Activated CD8-positive, alpha-beta memory T cell treated with anti-CD3 and anti-CD28 coated beads for 48 hours (primary cell): ENCODE measurements around the gene LSS.
"Not testable (repeated sequence)": the region's sequence is repeated elsewhere in the genome, so short reads cannot be mapped to it uniquely, and the experiment has no call there.

ENCODE experiments used
- DNase-seq, 3 experiments: peaks; one replicate each; pipeline ENCODE4 v3.0.0-alpha.2; 2020; ENCODE audit warnings: low read depth in 2 of 3, low spot score in 2 of 3

LSS gene

DNA sequence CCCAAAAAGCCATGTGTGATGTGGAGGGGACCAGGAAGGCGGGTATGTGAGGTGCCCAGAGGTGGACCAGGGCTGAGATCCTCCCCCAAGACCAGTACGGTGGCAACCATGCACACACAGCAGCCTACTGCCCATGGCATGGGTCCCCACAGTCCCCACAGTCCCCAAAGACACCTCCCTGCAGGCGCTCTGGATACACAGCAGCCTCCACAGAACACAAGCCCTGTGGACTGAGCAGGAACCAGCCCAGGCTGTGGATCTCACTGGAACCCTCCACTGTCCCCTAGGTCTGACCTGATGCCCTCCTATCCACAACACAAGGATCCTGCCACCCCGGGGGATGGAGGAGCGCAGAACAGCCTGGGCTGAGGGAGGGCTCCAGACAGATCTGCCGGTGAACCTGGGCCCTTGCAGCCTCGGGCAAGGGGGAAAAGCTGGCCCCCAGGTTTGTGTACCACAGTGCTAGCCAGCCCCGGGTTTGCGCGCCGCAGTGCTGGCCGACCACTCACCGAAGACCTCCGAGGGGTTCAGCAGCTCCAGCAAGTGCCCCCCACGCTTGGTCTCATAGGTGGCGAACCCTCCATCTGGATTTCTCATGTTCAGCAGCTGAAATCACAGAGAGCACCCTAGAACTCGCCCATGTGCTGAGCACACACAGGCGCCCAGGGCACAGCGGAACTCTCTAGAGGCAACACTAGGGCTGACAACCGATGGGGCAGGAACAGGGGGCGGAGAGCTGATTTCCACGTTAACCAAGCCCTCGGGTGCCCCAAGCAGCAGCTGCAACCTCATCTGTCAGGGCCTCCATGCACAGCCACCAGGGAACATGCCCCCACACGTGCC lies 22.2 kb downstream of the LSS start:
- no peak for DNase-seq

DNA sequence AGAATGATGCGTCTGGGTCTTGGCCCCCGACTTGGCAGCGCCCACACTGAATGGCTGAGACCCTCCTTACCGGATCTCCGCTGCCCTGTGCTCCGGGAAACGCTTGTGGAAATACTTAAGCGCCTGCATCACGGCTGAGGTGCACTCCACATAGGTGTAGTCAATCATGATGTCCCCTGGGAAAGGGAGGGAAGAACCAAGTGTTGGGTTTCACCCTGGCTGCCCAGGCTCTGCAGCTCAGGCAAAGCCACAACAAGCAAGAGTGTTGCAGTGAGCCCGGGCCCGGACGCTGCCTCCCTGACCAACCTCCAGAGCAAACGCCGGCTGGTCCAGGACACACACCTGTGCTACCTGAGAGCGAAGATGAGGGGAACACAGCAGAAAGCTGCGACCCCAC lies 22.8 kb downstream of the LSS start:
- DNase-seq = no peak

DNA sequence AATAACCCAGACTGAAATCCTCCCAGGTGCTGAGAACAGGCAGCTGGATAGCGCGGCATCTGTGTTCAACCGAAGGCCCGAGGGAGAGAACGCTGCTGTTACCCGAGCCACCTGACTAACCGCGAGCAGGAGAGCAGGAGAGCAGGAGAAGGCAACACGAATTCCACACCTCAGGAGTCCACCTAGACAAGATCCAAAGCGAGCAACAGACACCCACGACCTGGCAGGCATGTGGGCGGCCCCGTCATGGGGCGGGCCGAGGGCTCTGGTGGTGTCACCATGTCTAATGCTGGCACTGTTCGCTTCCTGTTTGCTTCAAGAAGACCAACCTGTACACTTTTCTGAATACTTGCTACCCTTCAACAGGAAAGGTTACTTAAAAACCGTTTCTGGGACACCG lies 23.4 kb downstream of the LSS start:
- no peak for DNase-seq

DNA sequence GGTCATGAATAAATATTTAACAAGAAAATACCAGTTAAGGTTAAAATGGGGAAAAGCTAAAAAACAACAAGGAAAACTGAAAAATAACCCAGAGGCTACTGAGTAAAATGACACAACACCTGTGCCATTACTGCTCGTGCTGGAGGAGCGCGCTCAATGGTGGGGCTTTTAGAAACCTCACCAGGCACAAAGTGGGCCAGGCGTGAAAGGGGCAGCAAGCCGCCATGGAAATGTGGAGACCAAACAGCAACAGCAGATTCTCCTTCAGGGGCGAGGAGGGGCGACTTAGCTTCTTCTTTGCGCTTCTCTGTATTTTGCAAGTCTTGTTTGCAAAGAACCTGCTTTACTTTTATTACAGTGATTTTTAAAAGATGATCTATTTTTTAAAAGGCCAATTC lies 25.4 kb downstream of the LSS start:
- DNase-seq = no peak

DNA sequence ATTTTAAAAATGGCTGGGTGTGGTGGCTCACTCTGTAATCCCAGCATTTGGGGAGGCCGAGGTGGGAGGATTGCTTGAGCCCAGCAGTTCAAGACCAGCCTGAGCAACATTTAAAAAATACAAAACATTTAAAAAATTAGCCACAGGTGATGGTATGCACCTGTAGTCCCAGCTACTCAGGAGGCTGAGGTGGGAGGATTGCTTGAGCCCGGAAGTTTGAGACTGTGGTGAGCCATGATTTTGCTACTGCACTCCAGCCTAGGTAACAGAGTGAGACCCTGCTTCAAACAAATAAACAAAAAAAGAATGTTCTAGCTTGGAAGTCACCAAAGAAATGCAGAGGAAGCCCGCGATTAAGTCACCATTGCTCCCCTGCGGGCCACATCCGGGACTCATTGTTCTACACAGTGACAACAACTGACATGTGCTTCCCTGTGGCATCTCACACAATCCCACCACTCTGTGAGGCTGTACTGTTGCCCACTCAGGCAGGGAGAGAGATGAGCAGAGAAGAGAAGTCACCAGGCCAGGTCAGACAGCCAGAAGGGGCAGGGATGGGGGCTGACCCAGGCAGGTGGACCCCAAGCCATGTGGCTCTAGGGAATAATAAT lies 25.9 kb downstream of the LSS start:
- DNase-seq = no peak

DNA sequence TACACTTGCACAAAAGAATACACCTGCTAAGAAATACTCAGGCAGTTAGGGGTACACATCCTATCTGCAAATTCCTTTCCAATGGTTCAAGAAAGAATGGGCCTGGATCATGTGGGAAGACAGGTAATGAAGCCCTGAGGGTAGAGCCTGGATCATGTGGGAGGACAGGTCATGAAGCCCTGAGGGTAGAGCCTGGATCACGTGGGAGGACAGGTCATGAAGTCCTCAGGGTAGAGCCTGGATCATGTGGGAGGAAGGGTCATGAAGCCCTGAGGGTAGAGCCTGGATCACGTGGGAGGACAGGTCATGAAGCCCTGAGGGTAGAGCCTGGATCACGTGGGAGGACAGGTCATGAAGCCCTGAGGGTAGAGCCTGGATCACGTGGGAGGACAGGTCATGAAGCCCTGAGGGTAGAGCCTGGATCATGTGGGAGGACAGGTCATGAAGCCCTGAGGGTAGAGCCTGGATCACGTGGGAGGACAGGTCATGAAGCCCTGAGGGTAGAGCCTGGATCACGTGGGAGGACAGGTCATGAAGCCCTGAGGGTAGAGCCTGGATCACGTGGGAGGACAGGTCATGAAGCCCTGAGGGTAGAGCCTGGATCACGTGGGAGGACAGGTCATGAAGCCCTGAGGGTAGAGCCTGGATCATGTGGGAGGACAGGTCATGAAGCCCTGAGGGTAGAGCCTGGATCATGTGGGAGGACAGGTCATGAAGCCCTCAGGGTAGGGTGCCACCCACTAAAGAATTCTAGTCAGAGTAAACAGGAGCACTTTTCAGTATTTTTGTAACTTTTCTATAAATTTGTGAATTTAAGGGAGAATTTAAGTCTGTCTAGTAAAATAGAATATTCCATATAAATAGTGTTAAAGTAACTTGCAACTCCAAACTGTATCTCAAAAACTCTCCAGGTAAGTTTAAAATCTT lies 27.4 kb downstream of the LSS start:
- not testable (repeated sequence) for DNase-seq

DNA sequence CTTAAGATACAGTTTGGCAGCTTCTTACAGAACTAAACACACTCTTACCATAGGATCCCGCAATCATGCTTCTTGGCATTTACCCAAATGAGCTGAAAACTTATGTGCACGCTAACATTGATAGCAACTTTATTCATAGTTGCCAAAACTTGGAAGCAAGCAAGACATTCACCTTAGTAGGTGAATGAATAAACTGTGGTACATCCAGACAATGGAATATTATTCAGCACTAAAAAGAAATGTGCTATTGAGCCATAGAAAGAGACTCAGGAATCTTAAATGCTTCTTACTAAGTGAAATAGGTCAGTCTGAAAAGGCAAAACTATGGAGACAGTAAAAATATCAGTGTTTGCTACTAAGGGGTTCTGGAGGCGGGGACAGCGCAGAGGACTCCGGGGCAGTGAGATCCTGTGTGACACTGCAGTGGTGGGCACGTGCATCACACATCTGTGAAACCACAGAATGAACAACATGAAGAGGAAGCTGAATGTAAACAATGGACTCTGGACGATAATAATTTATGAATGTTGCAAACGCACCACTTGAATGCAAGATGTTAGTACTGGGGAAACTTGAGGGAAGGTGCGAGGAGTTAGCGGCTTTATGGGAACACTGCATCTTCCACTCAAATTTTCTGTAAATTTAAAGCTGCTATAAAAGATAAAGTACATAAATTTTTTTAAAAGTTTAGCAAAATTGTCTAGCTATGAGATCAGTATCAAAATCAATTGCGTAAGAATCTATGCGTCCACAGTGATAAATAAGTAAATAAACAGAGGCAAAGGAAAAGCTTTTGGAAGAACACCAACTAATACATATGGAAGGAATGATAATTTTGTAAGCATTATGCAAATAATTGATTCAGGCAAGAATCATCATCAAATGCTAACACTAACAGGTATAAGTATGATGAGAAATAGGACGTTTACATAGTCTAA lies 28.9 kb downstream of the LSS start:
- no peak for DNase-seq

DNA sequence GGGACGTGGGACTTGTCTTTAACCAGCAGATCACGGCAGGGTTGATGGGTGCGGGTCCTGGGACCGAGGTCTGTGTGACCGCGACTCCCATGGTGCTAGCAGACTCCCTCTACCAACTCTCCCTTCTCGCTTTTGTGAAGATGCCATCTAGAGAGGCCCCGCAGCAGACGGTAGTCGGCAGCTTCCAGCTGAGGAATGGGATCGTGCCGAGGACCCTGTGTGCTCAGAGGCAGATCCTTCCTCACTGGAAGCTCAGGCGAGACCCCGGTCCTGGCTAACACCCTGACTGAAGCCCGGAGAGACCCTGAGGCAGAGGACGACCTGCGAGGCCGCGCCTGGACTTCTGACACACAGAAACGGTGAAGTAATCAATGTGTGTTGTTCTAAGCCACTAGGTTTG lies 31.8 kb downstream of the LSS start:
- no peak for DNase-seq

DNA sequence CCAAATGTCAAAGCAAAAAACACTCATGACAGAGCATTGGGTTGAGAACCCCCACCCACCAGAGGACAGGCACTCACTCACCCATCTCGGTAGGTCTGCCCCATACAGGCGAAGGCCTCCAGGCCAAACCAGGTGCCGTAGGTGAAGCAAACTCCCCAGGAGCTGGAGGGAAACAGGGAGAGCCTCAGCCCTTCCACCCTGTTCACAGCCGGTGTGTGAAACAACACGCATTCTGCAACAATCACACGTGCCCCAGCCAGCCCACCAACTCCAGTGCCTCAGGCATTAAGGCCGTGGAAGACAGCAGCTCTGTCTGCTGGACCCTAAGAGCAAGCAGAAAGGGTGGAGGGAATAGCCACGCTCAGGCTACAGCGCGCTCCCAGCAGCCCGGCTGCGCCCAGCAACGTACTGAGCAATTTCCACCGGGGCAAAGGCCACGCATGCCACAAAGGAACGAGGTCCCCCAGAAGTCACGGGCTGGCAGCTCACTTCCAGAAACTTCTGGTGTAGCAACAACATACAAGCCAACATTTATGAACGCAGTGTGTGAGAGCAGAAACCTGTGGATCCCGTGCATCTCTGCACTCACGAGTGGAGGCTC lies 32.9 kb downstream of the LSS start:
- no peak for DNase-seq

DNA sequence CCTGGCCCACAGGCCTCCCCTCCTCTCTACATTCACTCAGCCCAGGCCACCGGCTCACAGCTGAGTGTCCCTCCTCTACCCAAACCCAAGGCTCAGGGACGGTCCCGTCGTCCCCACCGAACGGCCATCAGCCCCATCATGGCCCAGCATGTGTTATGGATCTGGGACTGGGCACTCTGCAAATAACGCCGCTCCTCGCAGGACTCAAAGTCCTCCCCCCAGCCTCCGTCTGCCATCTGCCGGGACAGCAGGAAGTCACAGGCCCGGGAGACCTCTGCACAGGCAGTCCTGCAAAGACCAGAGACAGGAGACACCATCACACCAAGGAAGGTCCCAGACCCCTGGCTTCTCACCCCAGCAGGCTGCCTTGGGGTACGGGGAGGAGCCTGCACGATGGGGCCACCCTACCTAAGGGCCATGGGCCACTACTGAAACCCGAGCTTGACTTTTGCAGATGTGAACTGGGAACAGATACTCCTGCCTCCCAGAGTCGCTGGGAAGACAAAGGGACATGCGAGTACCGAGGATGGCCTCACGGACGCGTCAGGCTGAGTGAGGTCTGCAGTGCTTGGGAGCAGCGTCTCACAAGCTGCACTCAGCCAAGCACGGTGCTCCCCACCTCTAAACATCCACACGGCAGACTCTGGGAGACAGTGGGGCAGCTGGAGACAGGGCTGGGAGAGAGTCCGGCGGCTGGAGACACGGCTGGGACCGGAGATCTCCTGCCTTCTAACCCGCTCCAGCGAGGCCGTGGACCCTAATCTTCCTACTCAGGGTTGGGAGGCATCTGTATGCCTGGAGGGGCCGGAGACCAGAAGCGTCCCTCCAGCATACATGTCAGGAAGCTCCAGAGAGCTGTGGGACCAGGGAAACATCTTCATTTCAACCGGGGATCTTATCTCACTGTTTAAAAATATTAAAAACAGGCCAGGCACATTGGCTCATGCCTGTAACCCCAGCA lies 33.9 kb downstream of the LSS start:
- no peak for DNase-seq

DNA sequence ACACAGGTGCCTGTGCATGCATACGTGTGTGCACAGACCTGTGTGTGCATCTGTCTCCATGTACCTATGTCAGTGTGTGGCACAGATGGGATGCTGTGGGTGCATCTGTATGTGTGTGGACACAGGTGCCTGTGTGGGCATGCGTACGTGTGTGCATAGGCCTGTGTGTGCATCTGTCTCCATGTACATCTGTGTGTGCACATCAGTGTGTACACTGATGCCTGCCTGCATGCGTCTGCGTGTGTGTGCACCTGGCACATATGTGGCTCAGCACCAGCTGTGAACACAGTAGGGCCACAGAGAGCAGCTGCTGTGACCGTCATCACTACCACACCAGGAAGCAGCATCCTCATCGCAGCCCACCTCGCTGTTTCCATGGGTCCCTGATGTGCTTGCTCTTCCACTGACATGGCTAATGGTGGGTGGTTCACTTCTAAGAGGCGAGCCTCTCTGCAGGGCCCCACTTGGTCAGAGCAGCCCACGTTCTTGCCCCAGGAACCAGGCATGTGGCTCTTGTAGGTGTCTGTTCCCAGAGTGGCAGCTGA lies 34.7 kb downstream of the LSS start:
- DNase-seq = no peak

DNA sequence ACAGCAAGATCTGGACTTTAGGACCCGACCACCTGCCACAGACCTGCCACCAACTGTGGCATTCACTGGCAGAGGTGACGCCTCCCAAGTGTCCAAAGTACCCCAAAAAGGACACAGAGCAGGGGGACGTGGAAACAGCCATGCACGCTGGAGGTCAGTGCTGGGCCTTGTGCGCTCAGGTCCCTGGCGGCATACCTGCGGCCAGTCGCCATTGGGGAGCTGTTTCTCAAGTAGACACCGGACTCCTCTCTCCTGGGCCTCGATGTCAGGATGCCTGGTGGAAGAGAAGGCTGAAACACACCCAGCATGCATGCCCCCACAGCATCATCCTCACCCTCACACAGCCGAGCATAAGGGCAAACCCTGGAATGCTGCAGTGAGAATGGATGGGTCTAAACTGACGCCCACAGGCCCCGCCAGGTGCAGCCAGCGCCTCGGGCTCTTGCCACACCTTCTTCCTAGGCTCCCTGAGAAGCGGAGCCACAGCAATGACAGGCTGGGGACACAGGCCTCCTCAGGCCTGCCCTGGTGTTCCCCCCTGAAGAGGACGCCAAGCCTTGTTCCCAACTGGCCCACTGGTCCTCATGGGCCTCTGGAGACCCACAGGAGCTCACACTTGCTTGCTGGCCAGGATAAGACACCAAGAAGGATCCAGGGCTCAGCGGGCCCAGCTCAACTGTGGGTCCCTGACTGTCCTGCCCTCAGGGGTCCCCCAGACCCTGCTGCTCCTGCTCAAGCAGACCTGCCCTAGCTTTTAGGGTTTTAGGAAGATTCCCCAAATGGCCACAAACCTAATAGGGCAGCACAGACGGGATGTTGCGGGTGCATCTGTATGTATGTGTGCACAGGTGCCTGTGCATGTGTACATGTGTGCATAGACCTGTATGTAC lies 36.6 kb downstream of the LSS start:
- no peak for DNase-seq

DNA sequence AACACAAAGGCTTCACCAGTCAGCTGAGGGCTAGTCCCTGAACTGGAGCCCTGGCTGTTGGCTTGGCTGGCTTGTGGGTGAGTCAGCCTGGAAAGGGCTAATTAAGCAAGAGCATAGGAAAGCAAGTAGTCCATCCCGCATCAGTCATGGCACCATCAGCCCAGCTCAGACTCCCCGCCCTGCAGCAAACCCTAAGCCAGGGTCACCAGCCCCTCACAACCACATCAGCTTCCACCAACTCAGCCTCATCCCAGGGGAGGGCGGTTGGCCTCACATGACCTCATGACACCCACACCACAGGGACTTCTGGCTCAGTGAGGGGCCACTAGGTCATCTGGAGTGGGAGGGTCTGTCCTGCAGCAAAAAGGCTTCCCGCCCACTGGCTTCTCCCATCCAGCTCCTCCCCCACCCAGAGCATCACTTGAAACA lies 37.3 kb downstream of the LSS start:
- no peak for DNase-seq

DNA sequence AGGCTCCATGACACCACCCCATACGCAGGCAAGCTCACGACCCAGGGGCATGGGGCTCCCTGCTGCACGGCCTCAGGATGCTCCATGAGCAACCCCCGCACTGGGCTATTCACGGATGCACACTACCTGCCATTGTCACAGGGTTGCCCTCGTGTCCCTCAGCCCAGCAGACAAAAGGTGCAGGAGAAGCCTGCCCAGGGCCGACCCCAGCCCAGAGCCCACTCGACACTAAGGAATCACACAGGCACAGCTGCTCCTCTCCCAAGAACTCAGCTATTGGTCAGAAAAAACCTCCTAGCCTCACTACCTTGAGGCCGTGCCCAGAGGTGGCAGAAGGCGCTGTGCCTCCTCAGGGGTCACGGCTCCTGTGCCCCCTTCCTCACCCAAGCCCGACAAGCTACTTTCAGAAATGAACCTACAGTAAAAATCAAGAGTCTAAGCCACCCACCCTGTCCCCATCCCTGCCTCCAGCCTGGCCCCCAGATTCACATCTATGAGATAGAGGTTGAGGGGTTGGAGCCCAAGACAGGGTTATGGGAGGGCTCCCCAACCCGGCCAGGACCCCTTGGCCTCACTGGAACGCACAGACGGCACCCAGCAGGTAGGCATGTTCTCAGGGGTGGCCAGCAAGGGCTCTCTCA lies 38.0 kb downstream of the LSS start:
- DNase-seq = no peak

DNA sequence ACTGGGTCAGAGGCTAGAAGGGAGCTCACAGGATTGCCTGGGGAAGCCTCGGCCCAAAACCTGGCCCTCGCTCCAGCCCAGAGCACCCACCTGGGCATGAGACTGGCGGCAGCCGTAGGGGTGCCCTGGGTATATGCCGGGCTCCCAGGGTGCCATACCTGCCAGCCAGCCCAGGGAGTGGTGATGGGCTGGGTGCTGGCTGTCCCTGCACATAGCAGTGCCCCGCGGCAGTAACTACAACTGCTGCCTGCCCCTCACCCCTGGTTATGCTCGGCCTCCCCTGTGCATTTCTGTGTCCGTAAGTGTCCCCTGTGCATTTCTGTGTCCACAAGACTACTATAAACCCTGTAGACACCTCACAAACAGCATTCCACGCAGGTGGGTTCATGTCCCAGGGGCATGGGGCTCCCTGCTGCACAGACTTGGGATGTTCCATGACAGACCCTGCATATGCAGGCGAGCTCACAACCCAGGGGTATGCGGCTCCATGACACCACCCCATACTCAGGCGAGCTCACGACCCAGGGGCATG lies 38.5 kb downstream of the LSS start:
- no peak for DNase-seq

DNA sequence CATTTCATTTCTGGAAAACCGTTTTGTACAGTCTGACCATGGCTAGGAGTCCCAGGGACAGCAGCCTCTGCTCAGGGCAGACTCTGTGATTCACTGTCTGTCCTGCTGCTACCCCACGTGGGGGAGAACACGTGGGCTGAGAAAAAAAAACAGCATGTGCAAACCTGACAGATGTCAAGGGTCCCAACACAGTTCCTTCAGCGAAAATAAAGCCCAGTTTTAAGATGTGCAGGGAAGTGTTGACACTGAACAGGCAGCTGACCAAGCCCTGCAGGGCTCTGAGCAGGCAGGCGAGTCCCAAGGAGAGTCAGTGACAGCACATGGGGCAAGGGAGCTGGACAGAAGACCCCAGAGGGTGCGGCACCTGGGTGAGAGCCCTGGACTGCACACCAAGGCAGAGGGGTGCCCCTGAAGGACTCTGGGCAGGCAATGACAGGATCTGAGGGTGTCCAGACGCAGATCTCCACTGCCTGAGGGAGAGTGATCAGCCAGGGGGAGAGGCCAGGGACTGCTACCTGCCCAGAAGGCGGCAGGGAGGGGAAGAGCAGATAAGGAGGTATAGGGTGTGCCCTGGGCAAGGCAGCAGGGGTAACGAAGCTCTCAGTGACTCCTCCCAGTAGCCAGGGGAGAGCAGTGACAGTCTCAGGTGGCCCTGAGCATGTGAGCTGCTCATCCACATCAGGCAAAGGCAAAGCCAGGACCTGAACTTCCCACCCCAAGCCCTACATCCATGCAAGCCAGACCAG lies 39.2 kb downstream of the LSS start:
- no peak for DNase-seq
